Urothelium cell line (cell line): Measurements from ENCODE around the gene CLPTM1L.
"Not testable (repeated sequence)": the region's sequence is repeated elsewhere in the genome, so short reads cannot be mapped to it uniquely, and the experiment has no call there.

Source experiments
- DNase-seq: peaks from one replicate; pipeline ENCODE4 v3.0.0; 2011; ENCODE audit warnings: low spot score, mixed read lengths
- FAIRE-seq: peaks from 2 replicates; lab custom pipeline; 2011; peaks lifted over from hg19 to GRCh38; lab: Jason Lieb, UNC

Gene CLPTM1L

DNA sequence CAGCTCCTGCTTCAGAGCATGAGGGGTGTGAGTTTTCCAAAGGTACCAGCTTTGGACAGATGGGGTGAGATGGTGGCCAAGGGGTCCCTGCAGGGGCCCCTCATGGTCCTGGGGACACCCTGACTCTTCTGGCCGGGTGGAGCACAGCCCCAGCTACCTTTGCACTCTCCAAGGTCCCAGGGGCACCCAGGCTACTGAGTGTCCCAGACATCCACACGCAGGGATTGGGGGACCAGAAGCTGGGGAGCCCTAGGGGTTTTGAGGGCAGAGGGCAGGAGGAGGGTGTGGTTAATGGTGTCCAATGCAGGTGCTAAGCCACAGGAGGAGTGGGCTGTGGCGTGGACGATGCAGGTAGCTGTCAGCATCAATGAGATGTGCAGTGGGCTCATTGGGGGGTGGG is 16.0 kb upstream of the CLPTM1L start:
- no peak for FAIRE-seq
- DNase-seq = no peak

DNA sequence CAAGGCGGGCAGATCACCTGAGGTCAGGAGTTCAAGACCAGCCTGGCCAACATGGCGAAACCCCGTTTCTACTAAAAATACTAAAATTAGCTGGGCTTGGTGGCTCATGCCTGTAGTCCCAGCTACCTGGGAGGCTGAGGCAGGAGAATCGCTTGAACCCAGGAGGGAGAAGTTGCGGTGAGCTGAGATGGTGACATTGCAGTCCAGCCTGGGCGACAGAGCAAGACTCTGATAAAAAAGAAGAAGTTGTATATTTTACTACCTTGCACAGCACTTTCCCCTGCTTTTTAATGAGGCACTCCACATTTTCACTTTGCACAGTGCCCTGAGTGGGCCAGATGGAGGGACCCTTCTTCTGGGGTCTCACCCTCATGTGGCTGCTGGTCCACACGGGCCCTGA is 15.5 kb upstream of the CLPTM1L start:
- not testable (repeated sequence) for FAIRE-seq, DNase-seq

DNA sequence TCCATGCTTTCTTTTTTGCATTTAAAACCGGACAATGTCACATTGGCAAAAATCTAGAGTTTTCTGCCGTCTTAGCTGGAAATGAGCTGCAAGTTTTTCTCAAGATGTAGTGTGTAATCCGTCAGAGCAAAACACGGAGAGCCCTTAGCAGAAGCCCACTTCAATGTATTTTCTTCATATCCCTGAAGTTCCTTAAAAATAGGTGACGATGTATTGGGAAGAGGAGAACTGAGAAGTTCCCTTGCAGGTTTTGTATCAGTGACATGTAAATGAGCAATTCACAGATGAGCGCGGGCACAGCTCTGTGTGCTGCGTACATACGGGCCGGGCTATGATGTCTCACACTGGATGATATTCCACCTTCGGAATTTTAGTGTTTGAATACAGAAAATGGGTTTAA is 14.8 kb upstream of the CLPTM1L start:
- DNase-seq (no peak), FAIRE-seq (no peak)

DNA sequence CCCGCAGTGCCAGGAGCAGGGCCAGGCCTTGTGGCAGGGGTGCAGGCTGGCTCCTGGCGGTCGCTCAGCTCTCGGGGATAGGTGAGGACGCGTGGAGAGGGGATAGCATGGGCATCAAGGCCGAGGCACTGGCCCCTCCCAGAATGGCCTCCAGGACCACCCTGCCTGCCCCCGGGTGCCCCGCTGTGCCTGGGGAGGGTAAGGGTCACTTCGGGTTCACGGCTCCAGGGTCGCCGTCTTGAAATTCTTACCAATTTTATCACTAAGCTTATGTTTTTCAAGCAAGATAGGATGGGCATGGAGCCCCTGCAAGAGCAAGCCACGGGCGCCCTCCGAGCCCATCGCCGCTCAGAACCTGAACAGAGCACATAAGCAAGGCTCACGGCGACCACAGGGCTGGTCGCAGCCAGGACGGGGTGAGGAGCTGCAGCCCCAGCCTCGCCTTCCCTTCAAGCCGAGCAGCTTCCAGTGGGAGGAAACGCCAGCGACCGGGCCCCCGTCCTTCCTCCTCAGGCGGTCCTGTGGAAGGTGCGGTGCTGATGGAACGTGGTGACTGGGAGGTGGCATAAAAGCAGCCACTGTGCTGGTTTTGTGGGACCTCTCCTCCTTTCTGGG is 14.2 kb upstream of the CLPTM1L start:
- DNase-seq = no peak
- no peak for FAIRE-seq

DNA sequence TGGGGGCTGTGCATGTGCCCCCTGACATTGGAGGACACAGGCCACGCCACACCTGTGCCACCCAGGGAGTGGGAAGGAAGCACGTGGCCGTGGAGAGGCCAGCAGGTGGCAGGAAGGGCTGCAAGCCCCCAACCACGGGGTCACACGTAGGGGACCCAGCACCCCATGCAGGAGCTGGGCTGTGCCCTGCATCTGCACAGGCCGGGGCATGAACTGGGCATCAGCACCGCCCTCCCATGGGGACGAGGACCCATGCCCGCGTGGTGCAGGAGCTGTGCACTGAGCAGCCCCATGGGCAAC is 13.8 kb upstream of the CLPTM1L start:
- FAIRE-seq (no peak), DNase-seq (no peak)

DNA sequence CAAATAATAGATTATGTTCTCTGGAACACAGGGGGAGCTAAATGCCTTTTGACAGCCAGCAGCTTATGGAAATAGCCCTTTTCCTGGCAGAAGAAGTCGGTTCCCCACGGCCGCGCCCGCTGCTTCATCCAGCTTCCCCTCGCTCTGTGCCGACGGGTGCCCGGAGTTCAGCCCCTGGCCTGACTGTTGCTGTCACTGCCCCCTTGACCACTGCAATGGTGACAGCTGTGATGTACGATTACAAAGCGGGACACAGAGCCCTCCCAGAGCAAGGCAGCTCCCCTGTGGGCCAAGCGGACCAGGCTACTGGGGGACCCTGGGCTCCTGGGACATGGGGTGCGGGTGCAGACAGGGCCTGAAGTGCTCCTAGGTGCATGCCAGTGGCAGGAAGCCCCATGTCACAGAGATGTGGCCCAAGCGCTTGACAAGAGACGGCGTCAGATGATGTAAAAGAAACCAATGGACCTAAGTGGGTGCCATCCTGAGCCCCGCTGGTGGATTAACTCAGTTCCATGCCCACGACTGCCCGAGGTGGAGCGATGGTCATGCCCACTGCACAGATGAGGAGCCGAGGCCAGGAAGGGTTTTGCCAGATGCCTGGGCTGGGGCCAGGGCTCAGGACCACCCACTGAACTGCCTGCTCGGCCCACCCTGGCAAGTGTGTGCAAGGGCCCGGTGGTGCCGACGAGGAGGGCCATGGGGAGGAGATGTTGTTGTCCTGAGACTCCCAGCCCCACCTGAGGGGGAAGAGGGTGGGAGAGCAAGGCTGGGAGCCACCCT is 13.2 kb upstream of the CLPTM1L start:
- no peak for FAIRE-seq
- DNase-seq = no peak

DNA sequence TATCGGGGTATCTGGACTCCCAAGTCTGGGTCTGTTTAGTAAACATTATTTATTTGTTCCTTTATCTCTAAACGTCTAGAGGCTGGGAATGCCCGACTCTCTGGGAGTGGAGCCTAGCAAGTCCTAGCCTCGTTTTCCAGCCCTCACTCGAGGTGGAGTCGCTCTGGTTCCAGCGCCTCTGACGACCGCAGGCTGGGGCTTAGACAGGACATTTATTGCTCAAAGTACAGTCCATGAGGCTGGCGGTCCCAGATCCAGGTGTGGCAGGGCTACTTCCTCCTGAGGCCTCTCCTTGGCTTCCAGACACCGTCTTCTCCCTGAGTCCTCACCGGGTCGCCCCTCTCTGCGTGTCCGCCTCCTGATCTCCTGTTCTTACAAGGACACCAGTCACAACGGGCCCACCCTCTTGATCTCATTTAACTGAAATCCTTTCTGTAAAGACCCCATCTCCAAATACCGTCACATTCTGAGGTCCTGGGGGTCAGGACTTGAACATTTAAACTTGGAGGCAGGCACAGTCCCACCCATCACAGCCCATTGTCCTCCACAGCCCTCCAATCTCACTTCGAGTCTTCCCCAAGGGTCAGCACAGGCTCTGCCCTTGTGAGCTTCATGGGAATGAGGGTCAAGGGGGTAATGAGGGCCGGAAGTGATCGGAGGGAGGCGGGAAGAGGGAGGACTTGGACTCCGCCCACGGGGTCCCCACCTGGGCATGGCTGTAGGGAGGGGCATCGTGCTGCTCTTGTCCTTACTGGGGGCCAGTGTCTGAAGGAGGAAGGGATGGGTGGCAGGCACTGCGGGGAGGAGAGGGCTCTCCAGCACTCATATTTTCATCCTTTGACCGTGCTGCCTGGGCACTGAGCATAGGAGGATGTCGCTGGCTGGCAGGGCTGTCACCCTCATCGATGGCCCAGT is 12.2 kb upstream of the CLPTM1L start:
- DNase-seq (no peak), FAIRE-seq (no peak)

DNA sequence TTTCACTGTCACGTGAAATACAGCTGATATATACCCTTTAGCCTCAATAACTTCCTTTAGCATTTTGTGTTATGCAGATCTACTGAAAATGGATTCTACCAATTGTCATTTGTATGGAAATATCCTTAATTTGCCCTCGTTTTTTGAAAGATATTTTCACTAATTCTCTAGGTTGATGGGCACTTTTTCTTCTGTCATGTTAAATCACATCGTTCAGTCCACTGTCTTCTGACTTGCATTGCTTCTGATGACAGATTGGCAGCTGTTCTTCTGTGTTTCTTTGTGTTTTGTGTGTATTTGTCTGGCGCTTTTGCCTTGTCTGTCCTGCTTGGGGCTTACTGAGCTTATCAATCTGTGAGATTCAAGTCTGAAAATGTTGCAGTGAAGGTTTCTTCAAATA is 9.7 kb upstream of the CLPTM1L start:
- DNase-seq = no peak
- no peak for FAIRE-seq

DNA sequence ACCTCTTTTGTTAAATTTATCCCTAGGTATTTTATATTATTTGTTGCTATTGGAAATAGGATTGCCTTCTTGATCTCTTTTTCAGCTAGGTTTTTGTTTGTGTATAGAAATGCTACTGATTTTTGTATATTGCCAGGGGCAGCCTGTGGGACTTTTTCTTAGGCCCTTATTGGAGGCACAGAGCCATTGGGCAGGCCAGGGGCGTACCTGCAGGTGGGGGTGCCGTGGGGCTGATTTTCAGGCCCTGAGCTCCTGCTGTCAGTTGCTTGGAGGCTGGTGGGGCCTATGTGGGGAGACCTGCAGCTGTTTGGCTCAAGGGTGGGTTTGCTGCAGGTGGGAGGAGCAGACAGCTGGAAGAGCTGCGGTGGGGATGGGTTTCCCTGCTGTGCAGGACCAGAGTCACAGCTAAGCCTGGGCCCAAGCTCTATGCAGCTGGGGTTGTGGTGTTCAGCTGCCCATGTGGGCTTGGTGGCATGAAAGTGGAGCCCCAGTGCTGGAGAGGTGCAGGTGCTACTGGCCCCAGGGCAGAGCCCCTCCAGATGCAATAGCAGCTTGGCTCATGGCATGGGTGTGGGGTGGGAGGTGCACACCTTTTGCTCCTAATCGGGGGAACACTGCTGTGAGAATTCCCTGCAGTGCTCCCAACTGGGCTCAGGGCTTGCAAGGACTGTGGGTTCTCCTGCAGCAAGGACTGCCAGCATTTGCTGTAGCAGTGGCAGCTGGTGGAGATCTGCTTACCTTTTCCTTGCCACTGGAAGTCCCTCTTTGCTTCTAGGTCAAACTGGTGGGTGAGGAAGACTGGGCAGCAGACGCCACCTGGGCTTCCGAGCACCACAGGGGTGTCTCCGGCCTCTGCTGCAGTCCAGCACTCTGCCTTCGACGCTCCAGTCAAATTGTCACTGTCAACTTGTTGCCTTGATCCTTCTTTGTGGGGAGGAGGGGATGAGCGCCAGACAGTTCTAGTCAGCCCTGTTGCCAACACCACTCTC is 7.6 kb upstream of the CLPTM1L start:
- FAIRE-seq = no peak
- DNase-seq = no peak

DNA sequence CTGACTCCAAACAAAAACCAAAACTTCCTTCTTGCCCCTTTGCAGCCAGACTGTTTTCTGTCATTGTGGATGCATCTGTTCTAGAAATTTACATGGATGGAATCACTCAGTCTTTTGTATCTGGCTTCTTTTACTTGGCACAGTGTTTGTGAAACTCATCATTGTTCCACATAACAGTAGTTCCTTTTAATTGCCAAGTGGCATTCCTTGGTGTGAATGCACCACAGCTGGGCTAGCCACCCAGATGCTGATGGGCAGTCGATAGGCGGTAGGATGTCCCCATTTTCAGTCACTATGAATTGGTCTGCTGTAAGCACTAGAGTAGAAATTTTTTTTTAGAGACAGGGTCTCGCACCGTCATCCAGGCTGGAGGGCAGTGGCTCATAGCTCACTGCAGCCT is 6.3 kb upstream of the CLPTM1L start:
- FAIRE-seq = no peak
- DNase-seq = no peak

DNA sequence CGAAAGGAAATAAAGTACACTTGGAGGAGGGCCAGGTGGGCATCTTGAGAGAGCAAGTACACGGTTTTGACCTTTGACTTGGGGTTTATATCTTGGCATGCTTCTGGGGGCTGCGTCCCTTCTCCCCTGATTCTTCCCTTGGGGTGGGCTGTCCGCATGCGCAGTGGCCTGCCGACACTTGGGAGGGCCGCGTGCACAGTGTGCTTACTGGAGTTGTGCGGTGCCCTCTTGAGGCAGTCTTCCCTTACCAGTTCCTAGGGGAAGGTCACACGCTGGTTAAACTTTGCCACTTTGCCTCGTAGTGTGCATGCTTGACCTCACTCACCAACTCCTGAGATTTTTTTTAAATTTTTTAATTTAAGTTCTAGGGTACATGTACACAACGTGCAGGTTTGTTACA is 4.3 kb upstream of the CLPTM1L start:
- no peak for FAIRE-seq

DNA sequence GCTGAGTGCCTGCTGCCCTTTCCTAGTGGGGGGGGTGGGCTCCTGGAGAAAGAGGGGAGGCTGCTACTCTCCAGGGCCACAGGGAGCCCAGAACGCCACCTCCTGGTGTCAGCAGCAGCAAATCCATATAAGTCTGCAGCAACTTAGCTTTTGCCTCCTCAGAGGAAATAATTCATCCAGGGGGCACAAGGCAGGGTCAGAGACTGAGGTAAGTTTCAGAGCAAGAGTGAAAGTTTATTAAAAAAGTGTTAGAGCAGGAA is 4.0 kb upstream of the CLPTM1L start:
- DNase-seq = no peak
- FAIRE-seq = no peak

More for the DNA sequence above, 4.3 kb upstream of the CLPTM1L start:
- DNase-seq = no peak

DNA sequence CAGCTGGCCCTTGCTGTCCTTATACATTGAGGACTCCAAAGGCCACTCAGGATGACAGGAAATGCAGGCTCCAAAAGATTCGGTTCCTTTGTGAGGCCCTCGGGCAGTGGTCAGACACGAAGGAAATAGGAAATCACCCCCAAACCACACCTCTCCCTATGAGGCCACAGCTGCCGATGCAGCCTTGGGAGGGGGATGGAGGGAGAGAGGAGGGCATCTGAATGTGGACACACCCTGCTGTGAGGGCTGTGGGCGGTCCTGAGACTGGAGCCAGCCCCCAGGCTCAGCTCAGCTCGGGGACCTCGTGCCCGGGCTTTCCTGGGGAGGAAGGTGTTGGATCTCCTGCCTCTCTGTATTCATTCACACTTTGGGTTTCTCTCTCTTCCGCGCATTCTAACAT is 2.7 kb upstream of the CLPTM1L start:
- no peak for FAIRE-seq

DNA sequence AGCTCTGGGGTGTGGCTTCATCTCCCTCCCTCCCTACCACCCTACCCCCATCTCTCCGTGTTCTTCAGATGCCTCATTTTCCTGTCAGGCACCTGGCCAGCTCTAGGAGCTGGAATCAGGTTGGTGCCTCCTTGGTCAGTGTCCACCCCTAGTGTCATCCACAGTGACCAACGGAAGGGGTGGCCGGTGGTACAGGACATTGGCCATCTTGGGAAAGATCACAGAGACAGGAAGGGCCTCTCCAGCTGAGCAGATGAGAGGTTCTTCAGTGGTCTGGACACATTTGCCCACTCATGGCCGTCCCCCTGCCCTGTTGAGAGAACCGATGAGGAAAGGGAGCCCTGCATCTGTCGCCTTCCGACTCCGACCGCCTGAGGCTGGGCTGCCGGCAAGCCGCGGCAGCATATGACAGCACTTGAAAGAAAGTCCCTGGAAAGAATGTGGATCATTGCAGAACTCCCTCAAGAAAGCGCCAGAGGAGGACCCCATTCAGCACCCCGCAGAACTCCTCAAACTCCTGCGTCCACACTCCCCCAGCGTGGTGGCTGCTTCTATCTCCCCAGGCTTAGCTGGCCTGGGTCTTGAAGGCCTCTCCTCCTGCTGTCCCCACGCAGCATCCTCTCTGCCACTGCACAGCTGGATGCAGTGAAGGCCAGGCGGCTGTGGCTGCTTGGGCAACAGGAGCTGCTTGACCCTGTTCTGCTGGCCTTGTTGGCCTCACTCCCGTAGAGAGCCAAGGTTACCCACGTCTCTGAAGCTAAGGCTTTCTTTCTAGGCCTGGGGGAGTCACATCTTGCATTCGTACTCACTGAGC is 1.9 kb upstream of the CLPTM1L start:
- no peak for DNase-seq
- FAIRE-seq = no peak

More for the DNA sequence above, 2.7 kb upstream of the CLPTM1L start:
- no peak for DNase-seq

DNA sequence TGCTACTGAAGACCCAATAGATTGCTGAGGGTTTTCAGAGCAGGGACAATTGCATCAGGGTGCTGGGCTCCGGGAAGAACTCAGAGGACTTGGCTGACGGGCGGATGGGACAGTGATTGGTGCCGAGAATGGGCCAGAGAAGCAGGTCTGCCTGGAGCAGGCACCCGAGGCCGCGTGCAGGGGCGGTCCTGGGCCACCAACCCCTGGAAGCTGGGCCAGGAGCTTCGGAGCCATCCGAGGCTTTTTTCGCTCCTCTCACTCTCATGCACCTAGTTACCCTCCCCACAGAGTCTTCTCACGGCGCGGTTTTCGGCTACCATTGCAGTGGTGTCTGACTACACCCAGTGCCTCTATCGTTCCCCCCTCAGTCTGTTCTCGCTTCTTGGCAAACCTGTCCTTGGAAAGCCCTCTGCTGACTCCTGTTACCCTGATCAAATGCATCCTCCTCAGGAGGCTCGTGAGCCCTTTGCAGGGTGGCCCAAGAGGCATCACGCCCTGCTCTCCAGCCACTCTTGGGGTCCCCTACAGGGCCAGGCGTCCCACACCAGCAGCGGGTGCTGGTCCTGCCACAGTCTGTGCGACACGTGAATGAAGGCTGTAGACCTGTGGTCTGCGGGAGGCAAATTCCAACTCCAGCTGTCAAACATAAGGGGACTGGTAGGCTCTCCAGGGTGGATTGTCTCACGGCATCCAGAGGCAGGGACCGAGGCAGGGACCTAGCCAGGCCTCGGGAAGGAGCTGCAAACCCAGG is 1.2 kb upstream of the CLPTM1L start:
- no peak for FAIRE-seq
- DNase-seq = no peak

DNA sequence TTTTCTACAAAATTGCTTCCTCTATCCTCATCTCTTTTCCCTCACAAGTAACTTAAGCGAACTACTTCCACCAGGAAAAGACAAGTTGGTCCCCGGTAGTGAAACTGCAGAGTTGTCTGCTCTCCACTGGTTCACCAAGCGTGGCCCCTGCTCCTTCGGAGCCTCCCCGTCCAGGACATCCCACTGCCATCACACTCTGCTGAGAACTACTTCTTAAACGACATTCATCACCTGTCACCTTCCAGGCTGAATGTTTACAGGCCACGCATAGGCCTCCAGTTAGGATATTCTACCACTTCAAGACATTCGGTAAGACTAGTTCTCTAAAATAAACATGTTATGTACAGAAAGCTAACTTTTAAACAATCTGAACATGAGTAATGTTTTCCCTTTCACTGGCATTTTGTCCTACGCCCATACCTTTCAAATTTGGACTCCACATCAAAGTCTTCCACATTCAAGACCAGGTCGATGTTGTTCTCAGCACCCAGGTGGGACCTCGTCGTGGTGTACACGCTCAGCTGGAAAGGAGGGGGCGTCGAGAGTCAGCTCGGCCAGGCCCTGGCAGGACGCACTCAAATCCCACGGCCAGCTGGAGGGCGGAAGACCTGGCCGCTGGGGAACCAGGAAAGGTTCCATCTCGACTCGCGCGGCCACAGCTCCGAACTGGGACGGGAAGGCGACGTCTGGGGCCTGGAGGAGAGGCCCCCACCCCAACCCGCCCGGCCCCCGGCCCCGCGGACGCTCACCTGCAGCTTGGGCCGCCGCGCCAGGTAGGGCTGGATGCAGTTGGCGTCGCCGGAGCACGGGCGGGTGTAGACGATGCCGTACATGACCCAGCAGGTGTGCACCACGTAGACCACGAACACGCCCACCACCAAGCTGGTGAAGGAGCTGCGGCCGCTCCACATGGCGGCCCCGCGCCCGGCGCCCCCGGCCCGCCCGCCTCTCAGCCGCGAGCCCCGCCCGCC is 683 bp downstream of the CLPTM1L start:
- DNase-seq (no peak), FAIRE-seq (no peak)

DNA sequence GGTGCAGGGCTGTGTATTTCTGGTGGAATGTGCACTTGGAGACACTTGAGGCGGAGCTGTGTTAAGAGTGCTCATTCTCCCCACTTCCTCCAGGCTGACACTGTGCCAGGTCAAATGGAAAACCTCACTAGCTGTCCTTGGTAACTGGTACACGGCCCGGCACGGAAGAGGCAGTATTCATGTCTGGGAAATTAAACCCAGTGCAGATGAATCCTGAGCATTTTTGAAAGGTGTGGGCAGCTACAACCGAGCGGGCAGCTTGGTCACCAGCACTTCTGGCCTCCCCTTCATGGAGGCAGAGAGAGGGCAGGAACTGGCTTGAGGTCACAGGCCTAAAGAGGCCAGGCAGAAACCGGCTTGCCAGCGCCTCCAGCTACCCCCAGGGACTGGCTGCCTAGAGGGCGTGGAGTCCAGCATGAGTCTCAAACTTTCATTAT is 1.6 kb downstream of the CLPTM1L start:
- FAIRE-seq = no peak
- no peak for DNase-seq

DNA sequence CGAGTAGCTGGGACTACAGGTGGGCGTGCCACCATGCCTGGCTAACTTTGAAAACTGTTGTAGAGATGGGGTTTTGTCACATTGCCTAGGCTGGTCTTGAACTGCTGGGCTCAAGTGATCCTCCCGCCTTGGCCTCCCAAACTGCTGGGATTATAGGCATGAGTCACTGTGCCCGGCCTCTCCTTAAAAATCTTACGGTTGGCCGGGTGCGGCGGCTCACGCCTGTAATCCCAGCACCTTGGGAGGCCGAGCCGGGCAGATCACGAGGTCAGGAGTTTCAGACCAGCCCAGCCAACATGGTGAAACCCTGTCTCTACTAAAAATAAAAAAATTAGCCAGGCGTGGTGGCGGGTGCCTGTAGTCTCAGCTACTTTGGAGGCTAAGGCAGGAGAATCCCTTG is 2.2 kb downstream of the CLPTM1L start:
- FAIRE-seq, DNase-seq: not testable (repeated sequence)
